Dermis microvascular lymphatic vessel endothelial cell (primary cell): ENCODE results near the gene CPA5. TPM values are rescaled to one million over a fixed set of nuclear protein-coding genes. Genes with fewer than 3 reads are reported as not detected.
"Not testable (repeated sequence)": the region's sequence is repeated elsewhere in the genome, so short reads cannot be mapped to it uniquely, and the experiment has no call there.

Source experiments
- DNase-seq, 2 donors: peaks; one replicate each; pipeline versions ENCODE4 v3.0.0 to v3.0.0-alpha.2; 2010; ENCODE audit warnings: low read depth in 2 of 2
- total RNA-seq: library from RNA; depleted of rRNA; stranded (reverse); fragments of >200 nt; gene quantifications from 2 replicates; pipeline ENCODE4 v1.2.1, GENCODE V29; 2014

CPA5 gene
- total RNA-seq, 1 donor from 2014 or later: not detected

DNA sequence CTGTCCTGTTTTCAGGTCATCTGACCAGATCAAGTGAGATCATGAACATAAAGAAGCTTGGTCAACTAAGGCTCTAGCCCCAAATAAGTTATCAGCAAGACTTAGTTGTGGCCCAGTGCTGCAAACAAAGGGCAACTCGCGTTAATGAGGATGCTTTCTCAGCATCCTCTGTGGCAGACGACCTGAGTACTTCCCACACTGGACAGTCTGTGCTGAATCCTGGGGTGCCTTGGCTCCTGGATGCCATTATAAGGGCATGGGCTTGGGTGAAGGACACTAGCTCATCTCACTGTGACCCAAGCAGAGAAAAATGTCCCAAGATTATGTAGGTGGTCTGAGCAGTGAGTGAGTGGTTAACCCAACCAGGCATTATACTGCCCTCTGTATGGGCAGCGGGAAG is 13.9 kb downstream of the CPA5 start:
- DNase-seq: no peak

DNA sequence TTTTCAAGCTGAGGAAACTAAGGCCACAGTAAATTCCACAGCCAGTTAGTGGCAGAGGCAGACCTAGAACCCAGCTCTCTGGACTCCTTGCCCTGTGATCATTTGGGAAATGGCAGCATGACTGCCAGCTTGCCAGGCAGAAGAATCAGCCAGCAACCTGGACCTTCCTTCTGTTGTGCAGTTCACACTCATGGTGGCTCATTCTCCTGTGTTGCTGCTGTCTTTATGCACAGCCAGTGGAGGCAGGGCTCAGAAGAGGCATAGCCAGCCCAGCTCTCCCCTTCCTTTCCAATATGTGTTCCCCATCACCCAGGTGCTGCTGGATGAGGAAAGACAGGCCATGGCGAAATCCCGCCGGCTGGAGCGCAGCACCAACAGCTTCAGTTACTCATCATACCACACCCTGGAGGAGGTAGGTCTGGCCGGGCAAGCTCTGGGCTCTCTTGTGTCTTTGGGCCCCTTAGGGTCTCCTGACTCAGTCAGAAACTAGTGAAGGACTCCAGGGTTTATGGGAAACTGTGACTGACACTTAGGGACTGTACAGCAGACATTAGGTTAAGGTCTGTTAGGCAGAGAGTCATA is 14.8 kb downstream of the CPA5 start:
- DNase-seq: no peak

DNA sequence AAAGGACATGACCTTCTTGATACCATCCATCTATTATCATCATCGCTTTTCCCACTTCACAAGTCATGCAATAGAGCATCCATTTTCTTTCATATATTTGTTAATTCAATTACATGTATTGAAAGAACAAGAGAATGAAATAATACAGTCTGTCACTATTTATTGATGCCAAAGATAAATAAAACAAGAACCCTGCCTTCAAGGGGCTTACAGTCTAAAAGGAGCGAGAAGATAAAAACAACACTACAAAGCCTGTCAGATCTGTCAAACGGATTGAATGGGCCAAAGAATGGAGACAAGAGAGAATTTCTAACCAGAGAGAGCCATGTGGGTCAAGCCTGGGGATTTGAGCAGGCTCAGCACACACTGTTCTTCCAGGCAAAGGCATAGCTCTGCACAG is 15.9 kb downstream of the CPA5 start:
- no peak for DNase-seq

DNA sequence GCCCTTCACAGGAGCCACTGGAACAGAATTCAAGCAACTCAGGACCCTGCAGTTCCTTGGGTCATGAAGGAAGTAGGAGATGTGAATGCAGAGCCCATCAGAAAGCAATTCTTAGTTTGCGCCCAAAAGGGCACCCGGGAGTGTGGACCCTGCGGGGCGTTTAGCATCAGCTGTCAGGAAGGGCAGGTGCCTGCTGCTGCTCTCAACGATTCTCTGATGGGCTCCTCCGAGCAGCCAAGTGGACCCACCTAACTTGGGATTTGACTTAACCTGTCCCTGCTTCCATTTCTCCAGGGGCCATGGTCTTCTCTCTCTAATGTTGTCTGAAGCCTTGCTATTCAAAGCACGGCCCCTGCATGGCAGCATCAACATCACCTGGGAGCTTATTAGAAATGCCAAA is 17.1 kb downstream of the CPA5 start:
- no peak for DNase-seq

DNA sequence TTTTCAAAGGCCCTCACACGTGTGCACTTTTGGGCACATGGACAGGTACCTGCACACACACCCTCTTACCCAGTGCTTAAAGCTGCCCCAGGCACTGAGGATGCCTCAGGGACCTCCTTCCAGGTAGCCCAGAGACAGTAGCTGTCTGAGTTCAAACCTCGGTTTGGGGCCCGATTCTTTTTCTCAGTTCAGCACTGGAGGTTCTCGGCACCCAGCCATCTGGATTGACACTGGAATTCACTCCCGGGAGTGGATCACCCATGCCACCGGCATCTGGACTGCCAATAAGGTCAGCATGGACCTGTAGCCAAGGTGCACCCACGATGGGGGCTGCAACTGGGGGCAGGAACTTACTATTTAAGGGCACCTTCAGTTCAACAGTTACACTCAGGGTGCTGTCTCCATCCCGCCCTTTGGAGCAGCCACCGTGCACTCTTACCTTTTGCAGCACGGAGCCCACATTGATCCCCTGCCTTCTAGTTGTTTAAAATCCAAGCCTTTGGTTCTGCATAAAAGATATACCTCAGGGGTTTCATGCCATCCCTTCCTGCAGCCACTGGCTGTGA is 17.7 kb downstream of the CPA5 start:
- DNase-seq: no peak

DNA sequence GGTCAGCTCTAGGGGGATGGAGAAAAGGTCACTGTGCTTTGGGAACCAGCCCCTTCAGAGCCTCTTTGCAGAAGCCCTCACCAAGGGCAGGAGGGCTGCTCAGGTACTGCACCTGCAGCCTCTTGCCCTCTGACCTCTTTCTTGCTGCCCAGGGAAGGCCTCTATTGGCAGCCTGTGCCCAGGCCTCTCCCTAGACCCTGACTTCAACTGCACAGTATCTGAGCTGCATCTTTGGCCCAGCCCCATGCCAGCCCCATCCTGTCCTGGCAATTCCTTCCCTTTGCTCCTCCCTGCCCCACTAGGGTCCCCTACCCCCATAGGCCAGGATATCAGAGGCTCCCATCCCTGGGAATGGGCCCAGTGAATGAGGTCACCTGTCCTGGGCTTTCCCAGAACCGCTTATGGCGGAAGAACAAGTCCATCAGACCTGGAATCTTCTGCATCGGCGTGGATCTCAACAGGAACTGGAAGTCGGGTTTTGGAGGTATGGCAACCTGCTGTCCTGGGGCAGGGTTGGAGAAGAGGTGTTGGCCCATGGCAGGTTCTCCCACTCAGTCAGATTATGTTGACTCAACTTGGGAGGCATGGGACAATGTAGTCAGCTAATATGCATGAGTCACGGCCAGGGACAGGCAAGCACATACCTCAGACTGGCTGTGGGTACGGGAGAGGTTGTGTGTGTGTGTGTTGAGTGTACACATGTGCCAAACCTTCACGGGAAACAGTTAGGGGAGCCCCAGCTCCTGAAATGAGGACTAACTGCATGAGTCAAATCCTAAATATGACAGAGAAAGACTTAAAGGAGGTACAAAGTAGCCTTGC is 18.6 kb downstream of the CPA5 start:
- peak in 1 of 2 donors; percentile 72 for DNase-seq

DNA sequence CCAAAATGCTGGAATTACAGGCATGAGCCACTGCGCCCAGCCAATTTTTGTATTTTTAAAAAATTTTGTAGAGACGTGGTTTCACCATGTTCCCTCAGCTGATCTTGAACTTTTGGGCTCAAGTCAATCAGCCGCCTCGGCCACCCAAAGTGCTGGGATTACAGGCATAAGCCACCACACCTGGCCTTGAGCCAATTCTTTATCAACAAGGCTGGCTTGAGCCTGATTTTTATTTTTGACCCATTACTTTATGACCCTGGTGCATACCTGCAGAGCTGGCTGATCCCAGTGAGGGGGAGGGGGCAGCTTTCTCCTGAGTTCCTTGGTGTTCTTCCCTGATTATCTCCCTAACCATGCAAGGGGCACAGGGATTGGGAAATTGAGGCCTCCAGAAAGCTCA is 19.8 kb downstream of the CPA5 start:
- no peak for DNase-seq

DNA sequence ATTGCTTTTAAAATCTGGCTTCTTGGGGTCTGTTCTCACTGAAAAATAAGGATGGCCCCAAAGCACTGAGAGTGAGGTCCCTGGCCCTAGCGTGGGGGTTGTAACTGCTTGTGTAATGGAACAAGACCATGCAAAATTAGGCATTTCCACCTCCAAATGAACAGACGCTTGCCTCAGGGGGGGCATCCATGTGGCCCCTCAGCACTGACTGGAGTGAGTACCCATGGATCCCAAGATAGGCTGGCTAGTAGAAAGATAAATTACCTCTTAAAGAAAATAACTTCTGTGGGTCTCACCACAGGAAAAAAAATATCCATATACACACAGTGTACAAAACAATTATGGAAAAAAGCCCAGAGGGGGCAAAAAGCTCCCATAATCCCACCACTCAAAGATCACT is 20.5 kb downstream of the CPA5 start:
- DNase-seq: no peak

DNA sequence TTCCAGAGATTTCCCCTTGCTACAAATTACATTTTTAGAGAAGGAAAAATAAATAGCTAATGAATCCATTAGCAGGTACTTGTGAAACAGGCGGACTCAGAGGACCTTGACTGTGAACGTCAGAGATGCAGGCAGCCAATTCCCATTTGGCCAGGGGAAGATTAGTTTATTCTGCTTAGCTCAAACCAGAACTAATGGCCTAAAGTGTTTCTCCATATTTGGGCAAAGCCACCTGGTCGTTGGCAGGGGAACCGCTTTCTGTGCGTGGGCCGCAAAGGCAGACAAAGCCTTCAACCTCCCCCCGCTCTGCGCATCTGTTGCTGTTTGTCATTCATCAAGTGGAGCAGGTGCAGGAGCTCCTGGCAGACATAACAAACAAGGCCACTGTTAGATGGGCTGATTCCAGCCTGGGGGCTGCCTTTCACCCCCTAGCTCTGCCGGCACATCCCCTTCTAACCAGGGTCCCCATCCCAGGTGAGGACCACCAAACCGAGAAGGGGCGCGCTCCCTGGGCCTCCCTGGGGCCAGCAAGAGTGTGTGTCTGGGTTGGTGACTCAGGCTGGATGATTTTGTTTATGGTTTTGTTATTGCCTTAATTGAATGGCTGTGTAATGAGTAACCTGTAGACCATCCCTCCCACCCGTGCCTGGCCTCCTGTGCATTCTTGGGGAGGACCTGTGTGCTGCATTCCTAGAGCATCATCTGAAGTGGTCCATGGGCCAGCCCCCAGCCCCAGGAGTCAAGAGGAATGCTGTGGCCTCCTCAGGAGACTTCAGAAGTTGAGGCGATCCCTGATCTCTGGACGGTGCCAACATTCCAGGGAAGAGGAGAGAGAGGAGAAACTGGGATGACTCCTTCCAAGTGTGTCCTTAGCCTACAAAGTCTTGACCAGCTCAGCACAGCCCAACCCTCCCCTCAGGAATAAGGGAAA is 21.2 kb downstream of the CPA5 start:
- DNase-seq: no peak

DNA sequence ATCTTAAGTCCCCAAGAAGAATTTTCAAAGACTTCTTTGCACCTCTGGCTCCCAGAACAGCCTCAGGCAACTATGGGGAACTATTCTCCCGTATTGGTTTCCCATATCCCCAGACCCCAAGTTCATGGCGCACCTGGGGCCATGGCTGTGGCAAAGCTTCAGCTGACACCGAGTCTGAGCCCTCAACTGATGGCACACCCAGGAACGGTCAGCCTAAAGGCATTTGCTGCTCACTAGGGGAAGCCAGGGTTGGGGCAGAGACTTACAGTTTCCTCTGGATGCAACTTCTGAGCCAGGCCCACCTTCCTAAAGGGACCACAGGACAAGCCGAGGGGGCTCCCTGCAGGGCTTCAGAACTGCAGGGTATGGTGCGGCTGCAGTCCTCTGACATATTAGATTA is 21.9 kb downstream of the CPA5 start:
- DNase-seq: no peak

DNA sequence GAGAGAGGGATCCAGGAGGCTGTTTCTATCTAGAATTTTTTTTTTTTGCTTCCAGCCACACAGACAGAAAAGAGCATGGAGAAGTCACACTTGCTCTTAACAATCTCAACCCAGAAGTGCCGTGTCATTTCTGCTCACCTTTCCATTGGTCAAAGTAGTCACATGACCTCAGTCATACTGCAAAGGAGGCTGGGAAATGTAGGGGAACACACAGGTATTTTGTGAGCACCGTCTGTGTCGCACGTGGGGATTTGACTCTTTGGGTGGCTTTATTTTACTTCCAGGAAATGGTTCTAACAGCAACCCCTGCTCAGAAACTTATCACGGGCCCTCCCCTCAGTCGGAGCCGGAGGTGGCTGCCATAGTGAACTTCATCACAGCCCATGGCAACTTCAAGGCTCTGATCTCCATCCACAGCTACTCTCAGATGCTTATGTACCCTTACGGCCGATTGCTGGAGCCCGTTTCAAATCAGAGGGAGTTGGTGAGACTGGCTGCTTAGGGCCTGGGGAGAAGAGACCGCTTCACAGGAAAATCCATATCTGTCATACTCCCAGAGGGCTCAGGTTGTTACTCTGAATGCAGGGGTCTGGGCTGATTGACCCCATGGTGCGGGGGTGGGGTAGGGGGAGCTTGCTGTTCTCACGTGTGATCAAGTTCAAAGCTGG is 22.6 kb downstream of the CPA5 start:
- no peak for DNase-seq

DNA sequence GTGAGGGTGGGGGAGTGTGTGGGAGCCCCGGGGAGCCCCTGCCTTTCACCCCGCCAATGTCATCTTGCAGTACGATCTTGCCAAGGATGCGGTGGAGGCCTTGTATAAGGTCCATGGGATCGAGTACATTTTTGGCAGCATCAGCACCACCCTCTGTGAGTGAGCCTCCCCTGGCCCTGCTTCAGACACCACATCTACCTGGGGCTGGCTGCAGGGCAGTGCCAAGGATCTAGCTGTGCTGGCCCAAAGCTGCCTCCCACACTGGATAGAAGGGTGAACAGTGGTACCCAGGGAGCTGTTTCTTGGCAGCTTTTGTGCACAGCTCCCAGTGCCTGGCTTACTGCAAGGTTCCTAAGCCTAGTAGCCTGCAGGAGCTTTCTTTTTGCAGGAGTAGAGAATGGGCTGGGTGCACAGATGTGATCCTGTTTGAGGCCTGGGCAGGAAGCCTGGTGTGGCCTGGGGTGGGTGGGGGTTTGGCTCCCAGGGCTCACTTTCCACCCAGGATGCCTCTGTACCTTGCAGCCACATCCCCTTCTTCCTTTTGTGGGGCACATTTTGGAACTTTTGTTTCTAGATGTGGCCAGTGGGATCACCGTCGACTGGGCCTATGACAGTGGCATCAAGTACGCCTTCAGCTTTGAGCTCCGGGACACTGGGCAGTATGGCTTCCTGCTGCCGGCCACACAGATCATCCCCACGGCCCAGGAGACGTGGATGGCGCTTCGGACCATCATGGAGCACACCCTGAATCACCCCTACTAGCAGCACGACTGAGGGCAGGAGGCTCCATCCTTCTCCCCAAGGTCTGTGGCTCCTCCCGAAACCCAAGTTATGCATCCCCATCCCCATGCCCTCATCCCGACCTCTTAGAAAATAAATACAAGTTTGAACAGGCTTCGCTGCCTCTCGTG is 23.5 kb downstream of the CPA5 start:
- no peak for DNase-seq

DNA sequence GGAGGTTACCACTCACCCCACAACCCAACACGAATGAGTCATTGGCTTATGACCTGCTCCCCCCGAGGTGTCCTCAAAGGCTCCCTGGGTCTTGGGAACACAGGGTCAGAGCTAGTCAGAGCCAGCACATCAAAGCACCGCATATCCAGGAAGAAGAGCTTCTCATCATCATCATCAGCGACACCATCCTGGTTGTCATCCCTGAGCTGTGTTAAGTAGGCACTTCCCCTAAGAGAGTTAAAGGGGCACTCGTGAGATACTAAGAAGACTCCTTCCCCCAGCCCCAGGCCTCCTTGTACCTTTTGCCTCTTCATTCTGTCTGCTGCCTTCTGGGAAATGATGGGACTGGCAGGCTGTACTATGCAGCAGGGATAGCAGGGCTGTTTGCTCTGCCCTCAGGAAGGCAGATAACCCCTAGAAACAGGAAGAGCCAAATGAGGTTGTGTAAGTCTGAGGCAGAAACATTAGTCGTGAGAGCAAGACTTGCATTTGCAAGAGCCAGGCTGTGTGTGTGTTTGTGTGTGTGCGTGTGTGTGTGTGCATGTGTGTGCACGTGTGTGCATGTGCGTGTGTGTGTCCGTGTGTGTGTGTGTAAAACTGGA is 24.6 kb downstream of the CPA5 start:
- DNase-seq: peak in 1 of 2 donors; percentile 66

DNA sequence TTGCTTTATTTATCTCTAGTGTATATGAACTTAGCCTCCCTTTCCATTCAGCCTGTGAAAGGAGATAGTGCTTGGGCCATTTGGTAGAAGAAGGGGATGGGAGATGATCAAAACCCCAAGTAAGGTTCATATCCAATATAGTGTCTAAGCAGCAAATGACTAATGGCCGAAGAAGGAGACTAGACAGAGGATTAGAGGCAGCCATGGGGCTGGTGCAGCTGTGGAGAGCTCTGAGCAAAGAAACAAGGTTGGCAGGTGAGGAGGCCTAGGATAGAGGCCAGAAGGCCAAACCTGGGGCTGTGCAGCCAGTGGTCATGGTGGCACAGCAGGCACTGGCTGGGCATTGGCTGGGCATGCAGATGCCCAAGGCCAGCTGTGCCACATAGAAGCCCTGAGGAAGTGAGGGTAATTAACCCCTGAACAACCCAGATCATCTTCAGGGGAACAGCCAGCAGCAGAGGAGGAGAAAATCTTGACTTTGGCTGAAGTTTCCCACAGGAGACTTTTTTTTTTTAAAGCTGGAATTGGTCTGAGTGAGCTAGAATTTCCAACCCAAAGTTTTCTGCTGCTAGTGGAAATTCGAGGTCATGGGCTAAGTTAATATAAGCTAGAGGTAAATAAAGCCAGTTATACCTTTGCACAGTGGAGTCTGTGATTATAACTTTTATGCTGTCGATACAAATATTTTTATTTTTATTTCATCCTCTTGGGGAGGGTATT is 25.4 kb downstream of the CPA5 start:
- DNase-seq: no peak

DNA sequence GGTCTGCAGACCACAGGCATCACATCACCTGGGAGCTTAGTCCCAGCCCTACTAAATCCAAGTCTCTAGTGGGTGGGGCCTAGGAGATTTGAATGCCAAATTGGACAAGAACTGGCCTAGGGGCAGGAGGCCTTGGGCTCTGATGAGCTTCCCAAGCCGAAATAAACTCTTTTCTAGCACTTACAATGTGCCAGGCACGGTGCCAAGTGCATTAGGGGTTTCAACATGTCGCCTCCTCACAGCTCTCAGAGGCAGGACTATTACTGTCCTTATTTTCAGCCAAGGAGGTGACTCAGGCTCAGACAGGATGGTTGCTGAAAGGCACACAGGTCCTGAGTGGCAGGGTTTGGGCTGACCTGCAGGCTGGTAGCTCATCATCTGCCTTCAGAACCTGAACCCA is 26.4 kb downstream of the CPA5 start:
- no peak for DNase-seq

DNA sequence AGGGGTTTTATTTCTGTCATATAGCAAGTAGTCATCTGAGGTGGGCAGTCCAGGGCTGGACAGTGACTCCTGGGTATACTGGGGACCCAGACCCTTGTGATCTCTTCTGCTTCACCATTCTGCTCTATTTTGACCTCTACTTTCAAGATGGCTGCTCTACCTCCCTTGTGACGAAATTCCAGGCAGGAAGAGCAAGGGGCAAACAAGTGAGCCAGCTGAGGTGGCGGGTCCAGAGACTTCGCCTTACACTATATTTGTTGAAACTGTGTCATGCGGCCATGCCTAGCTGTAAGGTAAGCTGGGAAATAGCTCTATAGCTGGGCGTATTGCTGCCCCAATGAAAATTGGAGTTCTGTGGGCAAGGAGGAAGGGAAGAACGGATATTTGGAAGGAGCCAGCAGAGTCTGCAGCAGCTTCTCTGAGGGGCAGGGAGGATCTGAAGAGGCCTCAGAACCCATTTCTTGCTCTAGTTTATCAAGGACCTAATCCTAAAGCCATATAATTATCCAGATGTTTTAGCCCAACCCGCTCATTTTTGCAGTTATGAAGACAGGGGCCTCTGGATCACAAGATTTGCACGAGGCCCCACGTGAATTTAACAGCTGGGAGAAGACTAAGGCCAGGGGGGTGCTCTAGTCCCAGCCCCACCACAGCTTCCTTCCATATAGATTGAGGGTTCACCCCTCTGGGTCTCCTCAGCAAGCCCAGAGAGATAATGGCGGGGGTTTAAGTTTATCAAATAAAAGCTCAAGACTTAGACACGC is 28.0 kb downstream of the CPA5 start:
- DNase-seq: no peak

DNA sequence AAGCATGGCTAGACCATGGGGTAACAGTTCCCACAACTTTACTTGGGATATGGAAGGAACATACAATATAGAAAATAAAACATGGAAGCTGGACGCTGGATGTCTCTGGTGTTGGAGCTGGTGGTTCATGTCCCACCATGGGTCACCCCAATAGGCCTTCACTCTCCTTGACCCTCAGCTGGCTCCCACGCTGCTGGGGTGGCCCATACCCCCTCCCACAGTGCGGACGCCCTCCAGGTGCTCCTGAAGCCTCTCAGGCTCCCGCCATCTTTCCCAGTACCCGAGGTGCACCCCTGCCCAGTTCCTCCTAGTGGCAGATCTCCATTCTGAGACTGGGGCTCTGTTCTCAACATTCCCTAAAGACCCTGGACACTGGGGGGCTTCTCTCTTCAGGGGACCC is 29.9 kb downstream of the CPA5 start:
- no peak for DNase-seq

DNA sequence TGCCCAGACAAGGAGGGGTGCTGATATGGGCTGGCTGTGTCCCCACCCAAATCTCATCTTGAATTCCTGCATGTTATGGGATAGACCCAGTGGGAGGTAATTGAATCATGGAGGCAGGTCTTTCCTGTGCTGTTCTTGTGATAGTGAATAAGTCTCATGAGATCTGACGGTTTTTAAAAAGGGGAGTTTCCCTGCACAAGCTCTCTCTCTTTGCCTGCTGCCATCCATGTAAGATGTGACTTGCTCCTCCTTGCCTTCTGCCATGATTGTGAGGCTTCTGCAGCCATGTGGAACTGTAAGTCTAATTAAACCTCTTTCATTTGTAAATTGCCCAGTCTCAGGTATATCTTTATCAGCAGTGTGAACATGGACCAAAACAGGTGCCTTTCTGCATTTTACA is 31.8 kb downstream of the CPA5 start:
- DNase-seq: not testable (repeated sequence)

DNA sequence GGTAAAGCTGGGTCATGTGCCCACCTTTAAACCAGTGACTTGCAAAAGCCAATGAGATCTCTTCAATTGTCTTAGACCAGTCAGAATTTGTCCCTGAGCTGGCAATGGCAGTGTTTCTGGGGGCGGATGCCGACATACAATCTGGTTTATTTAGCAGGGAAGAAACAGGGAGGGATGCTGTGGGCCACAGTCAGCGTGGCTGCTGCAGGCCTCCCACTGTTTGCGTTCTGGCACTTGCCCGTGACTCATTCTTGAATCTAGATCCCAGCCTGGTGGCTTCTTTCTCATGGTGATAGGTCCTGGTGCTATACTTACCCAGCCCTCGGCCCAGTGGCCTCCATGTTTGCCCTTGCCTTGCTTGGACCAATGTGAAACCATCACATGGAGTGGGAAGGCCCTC is 32.6 kb downstream of the CPA5 start:
- DNase-seq: no peak
